NCI-H1417 treated with DMSO at 0.1 percent for 48 hours (cell line): ENCODE data around the gene GPR4.
"Not testable (repeated sequence)": the region's sequence is repeated elsewhere in the genome, so short reads cannot be mapped to it uniquely, and the experiment has no call there.

Experiments
- DNase-seq: peaks from one replicate; lab custom pipeline; 2025; lab: John Stamatoyannopoulos, UW

The GPR4 gene

DNA sequence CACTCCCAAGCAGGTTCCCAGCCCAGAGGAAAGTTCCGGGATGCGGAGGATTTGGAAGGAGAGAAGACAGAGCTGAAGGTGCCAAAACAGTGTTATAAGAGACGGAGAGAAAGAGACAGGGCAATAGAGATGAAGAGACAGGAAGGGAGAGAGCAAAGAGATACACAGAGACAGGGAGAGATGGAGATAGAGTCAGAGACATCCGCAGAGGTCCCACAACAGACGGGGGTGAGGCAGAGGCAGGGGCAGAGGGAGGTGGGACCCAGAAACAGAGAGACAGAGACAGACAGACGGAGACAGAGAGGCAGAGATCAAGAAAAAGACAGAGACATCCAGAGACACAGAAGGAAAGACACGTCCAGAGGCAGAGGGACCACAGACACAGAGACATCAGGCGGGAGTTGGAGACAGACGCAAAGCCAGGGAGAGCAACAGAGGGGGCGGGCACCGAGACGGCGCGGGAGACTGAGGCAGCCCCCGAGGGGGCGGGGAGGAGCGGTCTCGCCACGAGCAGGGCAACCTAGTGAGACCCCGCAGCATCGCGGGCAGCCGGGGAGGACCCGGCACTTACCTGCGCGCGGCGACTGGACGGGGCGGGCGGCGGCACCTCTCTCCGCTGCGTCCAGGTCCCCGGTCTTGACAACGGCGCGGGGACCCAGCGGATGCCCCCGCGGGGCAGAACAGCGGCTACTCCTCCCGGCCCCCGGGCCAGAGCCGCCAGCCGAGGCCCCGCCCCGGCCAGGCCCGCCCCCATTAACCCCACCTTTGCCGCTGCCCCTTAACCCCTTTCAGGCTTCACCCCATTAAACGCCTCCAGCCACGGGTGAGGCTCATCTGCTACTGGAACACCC lies at the start of gene GPR4:
TSS of gene GPR4 (minus strand) at position 689 of the 851 bp plus-strand sequence. CDS start 10,346 bp downstream, outside the sequence.
- DNase-seq = no peak

- DNase-seq = no peak
Observed at GRCh38 chr19:45650722-45651121, 48.7 kb upstream of the GPR4 start.

GRCh38 chr19:45646345-45646698 lies 44.3 kb upstream of the GPR4 start:
- no peak for DNase-seq

- DNase-seq = no peak
Observed at GRCh38 chr19:45645631-45646344, 43.8 kb upstream of the GPR4 start.

DNA sequence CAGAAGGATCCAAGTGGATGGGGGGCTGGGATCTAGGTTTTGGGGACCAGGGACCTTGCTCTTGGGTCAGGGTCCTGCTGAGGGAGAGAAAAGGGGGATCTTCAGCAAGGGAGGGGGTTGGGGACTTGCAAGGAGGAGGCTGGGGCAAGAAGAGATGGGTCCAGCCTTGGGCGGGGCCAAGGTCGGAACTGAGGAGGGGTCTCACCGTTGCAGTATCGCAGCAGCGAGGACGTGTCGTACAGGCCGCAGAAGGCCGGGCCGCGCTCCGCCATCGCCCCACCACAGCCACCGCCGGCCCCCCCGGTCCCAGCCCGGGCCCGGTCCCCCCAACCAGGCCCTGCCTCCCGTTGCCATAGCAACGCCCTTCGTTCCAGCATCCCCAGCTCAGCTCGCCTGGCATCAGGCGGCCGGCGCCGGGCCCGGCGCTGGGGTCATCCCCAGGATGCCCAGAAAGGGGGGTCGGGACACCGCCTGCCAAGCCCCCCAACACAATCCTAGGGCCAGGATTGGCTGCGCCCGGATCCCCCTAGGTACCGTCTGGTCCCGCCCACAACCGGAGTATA lies 43.1 kb upstream of the GPR4 start:
- DNase-seq = no peak

- no peak for DNase-seq
Observed at GRCh38 chr19:45643927-45644771, 42.1 kb upstream of the GPR4 start.

DNA sequence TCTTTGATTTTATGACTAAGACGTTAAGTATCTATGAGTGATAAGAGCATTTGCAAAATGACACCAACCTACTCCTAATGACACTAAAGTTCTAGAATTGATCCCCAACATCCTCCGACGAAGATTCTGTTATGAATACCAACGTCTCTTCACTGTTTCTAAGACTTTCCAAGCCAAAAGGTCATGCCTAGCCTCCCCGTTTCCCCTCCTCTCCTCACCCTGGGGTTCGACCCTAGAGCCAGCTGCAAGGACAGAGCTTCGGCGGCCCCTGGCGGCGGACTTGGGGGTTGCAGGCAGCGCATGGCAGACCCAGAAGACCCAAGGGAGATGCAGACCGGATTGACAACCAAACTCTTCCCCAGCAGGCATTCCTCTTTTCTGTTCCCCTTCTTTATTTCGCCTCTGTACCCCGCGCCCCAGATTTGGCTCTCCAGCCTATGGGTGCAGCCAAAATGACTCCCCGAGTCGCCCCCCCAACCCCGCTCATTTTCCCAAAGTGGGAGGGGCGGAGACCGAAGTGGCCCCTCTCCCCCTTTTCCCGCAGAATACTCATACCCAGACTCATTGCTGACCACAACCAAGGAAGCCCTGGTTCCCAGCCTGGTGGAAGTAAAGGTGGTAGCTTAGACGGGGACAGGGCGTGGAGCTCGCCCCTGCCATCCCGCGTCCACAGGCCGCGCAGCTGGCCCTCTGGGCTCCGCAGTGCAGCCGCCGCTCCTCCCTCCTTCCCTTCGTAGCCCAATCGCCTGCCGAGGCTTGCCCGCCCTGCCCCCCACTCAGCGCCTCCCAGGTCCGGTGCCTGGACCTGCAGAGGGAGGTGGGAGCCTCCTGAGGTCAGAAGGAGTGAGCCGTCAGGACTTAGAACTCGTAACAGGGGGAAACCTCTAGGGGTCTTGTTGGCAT lies 41.3 kb upstream of the GPR4 start:
- peak; percentile 53 for DNase-seq

DNA sequence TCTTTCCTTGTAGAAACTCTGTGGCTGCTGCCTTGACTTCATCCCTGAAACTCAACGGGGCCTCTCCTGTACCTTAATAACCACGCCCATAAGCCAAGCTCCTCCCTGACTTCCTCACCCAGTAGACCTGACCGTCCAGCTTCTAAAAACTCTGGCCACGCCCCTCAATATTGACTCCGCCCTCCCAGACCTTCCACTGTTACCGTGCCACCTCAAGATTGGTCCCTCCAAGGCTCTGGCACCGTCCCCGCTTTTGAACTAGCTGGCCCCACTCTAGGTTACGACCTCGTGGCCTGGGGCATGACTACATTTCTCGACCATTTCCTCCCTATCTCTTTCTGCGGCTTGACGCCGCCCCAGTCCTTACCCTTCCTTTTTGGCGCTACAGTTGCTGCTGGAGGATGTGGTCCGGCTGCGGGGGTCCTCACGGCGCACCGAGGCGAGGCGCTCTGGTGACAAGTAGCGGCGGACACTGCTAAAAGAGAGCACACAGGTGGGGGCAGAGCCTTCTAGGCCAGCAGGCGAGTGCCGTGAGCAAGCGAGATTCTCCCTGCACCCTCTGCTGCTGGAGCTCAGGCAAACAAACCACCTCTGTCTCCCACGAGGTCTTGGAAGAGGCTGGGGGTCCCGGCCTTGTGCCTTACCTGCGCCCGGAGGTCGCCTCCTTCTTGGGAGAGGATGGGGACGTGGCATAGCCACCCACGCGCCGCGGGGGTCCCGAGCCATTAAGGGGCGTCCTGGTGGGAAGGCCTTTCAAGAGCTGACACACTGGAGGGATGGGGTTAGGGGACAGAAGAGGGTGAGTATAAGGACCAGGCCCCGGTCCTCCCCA lies 39.5 kb upstream of the GPR4 start:
- DNase-seq = peak; percentile 53

DNA sequence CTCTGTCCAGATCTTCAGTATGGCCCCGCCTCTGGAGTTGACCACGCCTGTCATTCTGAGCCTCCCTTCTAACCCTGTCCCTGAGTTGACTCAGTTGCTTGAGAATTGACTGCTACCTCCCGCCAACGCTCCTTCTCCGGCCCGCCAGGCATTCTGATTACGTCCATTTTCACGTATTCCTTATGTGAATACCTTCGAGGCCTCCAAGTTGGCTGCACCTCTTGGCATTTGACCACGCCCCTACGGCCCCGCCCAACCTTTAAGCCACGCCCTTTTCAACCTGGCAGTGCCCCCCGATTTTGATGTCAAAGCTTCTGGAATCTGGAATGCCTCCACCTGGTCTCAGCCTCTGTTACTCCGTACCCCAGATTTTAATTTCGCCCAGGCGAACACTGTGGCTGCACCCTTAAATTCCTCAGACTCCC lies 38.8 kb upstream of the GPR4 start:
- no peak for DNase-seq

- no peak for DNase-seq
Observed at GRCh38 chr19:45638930-45639729, 37.1 kb upstream of the GPR4 start, which contains the start of gene EML2. Gene EML2 (minus strand): TSS chr19:45639397. CDS start chr19:45639376, 21 bp downstream.

DNA sequence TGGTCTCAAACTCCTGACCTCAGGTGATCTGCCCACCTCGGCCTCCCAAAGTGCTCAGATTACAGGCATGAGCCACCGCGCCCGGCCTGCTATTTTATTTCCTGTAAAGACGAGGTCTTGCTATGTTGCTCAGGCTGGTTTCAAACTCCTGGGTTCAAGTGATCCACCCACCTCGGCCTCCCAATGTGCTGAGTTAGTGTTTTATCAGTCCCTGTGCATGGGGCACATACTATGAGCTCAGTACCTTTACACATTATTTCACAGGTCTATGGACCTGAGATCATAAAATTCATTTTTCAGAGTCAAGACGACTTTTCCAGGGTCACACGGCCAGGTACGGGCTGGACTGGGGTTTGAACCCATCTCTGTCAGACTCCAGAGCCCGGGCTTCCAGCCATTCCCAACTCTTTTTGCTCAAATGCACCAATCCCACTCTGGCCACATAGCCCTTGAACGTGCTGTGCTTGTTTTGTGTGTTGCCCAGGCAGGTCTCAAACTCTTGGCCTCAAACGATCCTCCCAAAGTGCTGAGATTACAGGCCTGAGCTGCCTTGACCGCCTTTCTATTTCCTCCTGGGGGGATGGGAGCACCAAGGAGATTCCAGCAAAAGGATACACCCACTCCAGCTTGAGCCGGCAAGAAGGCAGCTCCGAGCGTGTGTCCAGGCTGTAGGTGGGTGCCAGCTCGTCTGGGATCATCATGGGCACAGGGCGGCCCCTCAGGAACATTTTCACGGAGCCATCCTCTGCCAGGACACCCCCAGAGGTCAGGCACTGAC lies 36.1 kb upstream of the GPR4 start:
- no peak for DNase-seq

DNA sequence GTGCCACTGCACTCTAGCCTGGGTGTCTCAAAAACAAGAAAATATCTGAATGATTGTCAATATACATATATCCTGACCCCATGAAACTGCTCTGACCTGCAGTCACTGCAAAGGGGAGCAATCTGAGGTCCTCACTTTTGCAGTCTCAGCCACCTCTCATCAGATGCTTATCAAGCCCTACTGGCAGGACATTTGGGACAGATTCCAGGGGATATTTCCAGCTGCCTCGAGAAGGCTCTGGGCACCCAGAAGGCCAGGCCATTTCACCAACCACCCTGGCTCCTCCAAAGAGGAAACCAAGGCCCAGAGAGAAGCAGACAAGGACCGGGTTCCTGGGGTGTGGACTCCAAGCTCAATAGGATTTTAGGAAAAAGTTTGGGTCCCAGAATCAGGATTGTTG lies 34.9 kb upstream of the GPR4 start:
- DNase-seq = no peak

- no peak for DNase-seq
Observed at GRCh38 chr19:45636275-45636674, 34.3 kb upstream of the GPR4 start.

- no peak for DNase-seq
Observed at GRCh38 chr19:45632468-45633196, 30.6 kb upstream of the GPR4 start.

GRCh38 chr19:45630463-45630862 lies 28.5 kb upstream of the GPR4 start:
- no peak for DNase-seq

DNA sequence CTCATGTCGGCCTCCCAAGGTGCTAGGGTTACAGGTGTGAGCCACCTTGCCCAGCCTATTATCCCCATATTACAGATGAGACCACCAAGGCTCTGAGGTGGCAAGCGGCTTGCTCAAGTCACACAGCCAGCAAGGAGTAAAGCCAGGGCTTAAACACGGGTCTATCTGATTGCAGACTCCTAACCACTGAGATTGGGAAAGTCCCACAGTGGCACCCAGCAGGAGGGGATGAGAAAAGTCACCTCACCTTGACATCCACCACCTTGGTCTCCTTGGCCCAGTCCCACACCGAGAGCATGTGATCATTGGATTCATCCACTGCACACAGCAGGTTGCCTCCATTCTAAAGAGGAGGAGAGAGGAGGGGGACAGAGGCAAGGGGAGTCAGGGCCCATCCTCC lies 27.7 kb upstream of the GPR4 start:
- no peak for DNase-seq

DNA sequence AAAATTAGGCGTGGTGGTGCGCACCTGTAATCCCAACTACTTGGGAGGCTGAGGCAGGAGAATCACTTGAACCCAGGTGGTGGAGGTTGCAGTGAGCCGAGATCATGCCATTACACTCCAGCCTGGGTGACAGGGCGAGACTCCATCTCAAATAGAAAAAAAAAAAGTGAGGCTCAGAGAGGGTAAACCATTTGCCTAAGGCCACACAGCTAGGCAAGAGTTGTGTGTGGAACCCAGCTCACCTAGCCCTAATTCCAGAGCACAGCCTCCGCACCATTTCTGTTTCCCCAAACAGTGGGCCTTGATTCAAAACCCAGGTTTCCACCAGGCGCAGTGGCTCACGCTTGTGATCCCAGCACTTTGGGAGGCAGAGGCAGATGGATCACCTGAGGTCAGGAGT lies 26.2 kb upstream of the GPR4 start:
- not testable (repeated sequence) for DNase-seq

DNA sequence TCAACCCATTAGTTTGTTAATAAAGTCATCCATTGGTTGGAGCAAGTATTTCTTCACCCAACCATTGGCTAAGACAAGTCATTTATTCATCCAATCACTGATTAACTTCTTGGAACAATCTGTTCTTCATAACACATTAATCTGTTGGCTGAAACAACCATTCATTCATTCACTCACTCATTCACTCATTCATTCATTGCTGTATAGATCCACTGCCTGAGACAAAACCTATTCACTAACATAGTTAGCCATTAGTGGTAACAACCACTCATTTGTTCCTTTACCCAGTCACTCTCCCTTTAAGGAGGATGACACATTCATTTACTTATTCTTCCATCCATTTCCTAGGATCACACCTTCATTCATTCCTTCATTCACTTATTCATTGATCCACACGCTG lies 22.0 kb upstream of the GPR4 start:
- no peak for DNase-seq
